K562 (cell line): ENCODE data around the gene NKAPL. TPM values are rescaled to one million over a fixed set of nuclear protein-coding genes. Genes with fewer than 3 reads are reported as not detected.
A peak's percentile ranks its signal among the peaks of the same experiment; 100 is the strongest.

ENCODE experiments used
- CREB1 ChIP-seq, 2 experiments: sonication (generic) in 1 of 2; formaldehyde crosslinking in 1 of 2; IDR thresholded peaks; 2 replicates each; pipeline versions ENCODE4 v1.6.1 to v1.8.0; 2012 to 2022; ENCODE audit warnings: inconsistent platforms in 1 of 2, mild to moderate bottlenecking in 1 of 2, missing genetic modification reagents in 1 of 2, moderate library complexity in 1 of 2
- MCM7 ChIP-seq, 2 experiments: fragments of 450-650 bp; IDR thresholded peaks; 2 replicates each; pipeline ENCODE4 v1.6.1; 2016 to 2018
- NEUROD1 ChIP-seq: fragments of 150-350 bp; IDR thresholded peaks from 2 replicates; pipeline ENCODE4 v1.6.1; 2014; ENCODE audit warnings: borderline replicate concordance, low read length, low read depth; ENCODE audit not compliant: partially characterized antibody
- PHF20 ChIP-seq: fragments of 450-650 bp; IDR thresholded peaks from 2 replicates; pipeline ENCODE4 v1.6.1; 2018; ENCODE audit not compliant: partially characterized antibody
- SMAD3 ChIP-seq: fragments of 450-650 bp; formaldehyde crosslinking; conservative IDR thresholded peaks from 2 replicates; pipeline ENCODE4 v1.4.0; 2020; ENCODE audit warnings: mild to moderate bottlenecking
- SP2 ChIP-seq: IDR thresholded peaks from 2 replicates; pipeline ENCODE4 v1.6.1; 2011; ENCODE audit warnings: mild to moderate bottlenecking, low read depth, low read length, moderate library complexity; ENCODE audit not compliant: poor library complexity, severe bottlenecking; ENCODE audit errors: extremely low read depth
- TSC22D4 ChIP-seq: fragments of 450-650 bp; IDR thresholded peaks from 2 replicates; pipeline ENCODE4 v1.6.1; 2016; ENCODE audit warnings: missing genetic modification characterization, missing biosample characterization, control low read depth
- YBX1 ChIP-seq: fragments of 450-650 bp; IDR thresholded peaks from 2 replicates; pipeline ENCODE4 v1.7.1; 2016; ENCODE audit warnings: mild to moderate bottlenecking
- ZC3H11A ChIP-seq: IDR thresholded peaks from 2 replicates; pipeline ENCODE4 v1.6.1; 2012; ENCODE audit warnings: low read depth, low read length, improper control_type of control experiment
- ZNF165 ChIP-seq: fragments of 250-450 bp; sonication (Bioruptor Pico); IDR thresholded peaks from 2 replicates; pipeline ENCODE4 v1.4.0; 2020; ENCODE audit warnings: borderline replicate concordance
- ZNF239 ChIP-seq: fragments of 250-450 bp; sonication (Bioruptor Pico); IDR thresholded peaks from 2 replicates; pipeline ENCODE4 v1.4.0; 2020; ENCODE audit warnings: mild to moderate bottlenecking
- ZNF3 ChIP-seq: fragments of 250-450 bp; sonication (Bioruptor Pico); IDR thresholded peaks from 2 replicates; pipeline ENCODE4 v1.5.0; 2021; ENCODE audit warnings: mild to moderate bottlenecking, moderate library complexity
- polyA plus RNA-seq, 8 experiments: library from polyadenylated mRNA; depleted of rRNA in 4 of 8; stranded (reverse) in 5 of 8; unstranded in 3 of 8; fragments of >200 nt; fragmentation: Nextera tagmentation in 2 of 8; fragmentation: Illumina TruSeq in 1 of 8; extraction: Ambion mirVana in 2 of 8; extraction: Trizol in 1 of 8; gene quantifications; 2 replicates each; pipeline versions ENCODE4 v1.2.1 to v1.2.3, GENCODE V29; 2011 to 2014; ENCODE audit warnings: inconsistent platforms in 1 of 8, missing spikeins in 1 of 8
- total RNA-seq, 7 experiments: library from RNA; depleted of rRNA in 6 of 7; stranded (reverse); fragments of >200 nt in 6 of 7; fragmentation: Illumina TruSeq in 2 of 7; extraction: Trizol in 2 of 7; gene quantifications; 2 replicates each; pipeline versions ENCODE4 v1.2.1 to v1.2.3, GENCODE V29; 2011 to 2021; ENCODE audit warnings: low replicate concordance in 1 of 7
- TF ChIP-seq, protein P1 (sequence below): fragments of 200-600 bp; sonication (generic); IDR thresholded peaks from one replicate; pipeline ENCODE4 v1.6.1; 2012; ENCODE audit warnings: mild to moderate bottlenecking, low read depth, low read length, inconsistent platforms
- TF ChIP-seq, protein P2 (sequence below): fragments of 250-450 bp; sonication (Bioruptor Pico); IDR thresholded peaks from 2 replicates; pipeline ENCODE4 v1.4.0; 2020; ENCODE audit warnings: mild to moderate bottlenecking, moderate library complexity, borderline replicate concordance

Gene NKAPL
- total and polyA plus RNA-seq, 9 of the 15 experiments (the other 6 are each of a cell fraction or from before 2014, with no cell fraction given): not detected

DNA sequence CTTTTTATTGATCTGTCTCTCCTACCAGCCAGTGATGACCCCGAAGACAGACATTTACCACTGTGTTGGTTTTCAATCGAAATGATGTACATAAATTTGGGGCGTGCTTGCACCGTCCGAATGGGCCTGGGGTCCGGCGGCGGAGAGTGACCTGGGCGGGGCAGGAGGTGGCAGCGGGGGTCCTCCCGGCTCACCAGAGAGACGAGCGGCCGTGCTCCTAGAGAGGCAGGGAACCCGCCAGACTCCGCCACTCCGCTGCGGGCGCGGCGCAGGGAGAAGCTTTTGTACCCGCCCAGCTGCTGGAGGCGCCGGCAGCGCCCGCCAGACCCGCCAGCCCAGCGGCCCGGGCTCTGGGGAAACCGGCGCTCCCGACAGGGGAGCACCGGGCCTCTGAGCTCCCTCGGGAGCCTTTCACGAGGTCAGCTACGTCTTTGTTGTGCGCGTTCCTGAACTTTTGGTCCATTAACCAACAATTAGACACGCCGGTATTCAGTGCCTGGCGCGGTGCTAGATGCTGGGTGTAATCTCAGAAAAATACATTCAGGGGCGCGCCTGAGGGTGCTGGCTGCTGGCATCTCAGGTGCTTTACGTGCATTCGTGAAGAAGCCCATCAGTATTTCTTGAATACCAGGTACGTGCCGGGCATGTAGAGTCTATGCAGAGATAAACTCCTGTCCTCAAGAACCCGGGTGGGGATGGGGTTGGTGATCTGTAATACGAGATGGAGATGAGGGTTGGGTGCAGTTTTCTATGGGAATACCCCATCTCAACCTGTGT lies 22.4 kb downstream of the NKAPL start, which contains the start of gene PGBD1 (continued):
- TF ChIP-seq, protein P1, sequence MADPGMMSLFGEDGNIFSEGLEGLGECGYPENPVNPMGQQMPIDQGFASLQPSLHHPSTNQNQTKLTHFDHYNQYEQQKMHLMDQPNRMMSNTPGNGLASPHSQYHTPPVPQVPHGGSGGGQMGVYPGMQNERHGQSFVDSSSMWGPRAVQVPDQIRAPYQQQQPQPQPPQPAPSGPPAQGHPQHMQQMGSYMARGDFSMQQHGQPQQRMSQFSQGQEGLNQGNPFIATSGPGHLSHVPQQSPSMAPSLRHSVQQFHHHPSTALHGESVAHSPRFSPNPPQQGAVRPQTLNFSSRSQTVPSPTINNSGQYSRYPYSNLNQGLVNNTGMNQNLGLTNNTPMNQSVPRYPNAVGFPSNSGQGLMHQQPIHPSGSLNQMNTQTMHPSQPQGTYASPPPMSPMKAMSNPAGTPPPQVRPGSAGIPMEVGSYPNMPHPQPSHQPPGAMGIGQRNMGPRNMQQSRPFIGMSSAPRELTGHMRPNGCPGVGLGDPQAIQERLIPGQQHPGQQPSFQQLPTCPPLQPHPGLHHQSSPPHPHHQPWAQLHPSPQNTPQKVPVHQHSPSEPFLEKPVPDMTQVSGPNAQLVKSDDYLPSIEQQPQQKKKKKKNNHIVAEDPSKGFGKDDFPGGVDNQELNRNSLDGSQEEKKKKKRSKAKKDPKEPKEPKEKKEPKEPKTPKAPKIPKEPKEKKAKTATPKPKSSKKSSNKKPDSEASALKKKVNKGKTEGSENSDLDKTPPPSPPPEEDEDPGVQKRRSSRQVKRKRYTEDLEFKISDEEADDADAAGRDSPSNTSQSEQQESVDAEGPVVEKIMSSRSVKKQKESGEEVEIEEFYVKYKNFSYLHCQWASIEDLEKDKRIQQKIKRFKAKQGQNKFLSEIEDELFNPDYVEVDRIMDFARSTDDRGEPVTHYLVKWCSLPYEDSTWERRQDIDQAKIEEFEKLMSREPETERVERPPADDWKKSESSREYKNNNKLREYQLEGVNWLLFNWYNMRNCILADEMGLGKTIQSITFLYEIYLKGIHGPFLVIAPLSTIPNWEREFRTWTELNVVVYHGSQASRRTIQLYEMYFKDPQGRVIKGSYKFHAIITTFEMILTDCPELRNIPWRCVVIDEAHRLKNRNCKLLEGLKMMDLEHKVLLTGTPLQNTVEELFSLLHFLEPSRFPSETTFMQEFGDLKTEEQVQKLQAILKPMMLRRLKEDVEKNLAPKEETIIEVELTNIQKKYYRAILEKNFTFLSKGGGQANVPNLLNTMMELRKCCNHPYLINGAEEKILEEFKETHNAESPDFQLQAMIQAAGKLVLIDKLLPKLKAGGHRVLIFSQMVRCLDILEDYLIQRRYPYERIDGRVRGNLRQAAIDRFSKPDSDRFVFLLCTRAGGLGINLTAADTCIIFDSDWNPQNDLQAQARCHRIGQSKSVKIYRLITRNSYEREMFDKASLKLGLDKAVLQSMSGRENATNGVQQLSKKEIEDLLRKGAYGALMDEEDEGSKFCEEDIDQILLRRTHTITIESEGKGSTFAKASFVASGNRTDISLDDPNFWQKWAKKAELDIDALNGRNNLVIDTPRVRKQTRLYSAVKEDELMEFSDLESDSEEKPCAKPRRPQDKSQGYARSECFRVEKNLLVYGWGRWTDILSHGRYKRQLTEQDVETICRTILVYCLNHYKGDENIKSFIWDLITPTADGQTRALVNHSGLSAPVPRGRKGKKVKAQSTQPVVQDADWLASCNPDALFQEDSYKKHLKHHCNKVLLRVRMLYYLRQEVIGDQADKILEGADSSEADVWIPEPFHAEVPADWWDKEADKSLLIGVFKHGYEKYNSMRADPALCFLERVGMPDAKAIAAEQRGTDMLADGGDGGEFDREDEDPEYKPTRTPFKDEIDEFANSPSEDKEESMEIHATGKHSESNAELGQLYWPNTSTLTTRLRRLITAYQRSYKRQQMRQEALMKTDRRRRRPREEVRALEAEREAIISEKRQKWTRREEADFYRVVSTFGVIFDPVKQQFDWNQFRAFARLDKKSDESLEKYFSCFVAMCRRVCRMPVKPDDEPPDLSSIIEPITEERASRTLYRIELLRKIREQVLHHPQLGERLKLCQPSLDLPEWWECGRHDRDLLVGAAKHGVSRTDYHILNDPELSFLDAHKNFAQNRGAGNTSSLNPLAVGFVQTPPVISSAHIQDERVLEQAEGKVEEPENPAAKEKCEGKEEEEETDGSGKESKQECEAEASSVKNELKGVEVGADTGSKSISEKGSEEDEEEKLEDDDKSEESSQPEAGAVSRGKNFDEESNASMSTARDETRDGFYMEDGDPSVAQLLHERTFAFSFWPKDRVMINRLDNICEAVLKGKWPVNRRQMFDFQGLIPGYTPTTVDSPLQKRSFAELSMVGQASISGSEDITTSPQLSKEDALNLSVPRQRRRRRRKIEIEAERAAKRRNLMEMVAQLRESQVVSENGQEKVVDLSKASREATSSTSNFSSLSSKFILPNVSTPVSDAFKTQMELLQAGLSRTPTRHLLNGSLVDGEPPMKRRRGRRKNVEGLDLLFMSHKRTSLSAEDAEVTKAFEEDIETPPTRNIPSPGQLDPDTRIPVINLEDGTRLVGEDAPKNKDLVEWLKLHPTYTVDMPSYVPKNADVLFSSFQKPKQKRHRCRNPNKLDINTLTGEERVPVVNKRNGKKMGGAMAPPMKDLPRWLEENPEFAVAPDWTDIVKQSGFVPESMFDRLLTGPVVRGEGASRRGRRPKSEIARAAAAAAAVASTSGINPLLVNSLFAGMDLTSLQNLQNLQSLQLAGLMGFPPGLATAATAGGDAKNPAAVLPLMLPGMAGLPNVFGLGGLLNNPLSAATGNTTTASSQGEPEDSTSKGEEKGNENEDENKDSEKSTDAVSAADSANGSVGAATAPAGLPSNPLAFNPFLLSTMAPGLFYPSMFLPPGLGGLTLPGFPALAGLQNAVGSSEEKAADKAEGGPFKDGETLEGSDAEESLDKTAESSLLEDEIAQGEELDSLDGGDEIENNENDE: no peak
- no peak for TF ChIP-seq SMAD3 (CRISPR knock-in tag)
- no peak for TF ChIP-seq CREB1 (IDR thresholded peaks at IDR 0.05)
- TF ChIP-seq CREB1 (CRISPR knock-in tag; IDR thresholded peaks at IDR 0.05): peak; percentile 43; the same call in 1 of the 2 replicates
- no peak for TF ChIP-seq ZNF165 (CRISPR knock-in tag)
- no peak for TF ChIP-seq TSC22D4 (tag)
- no peak for TF ChIP-seq ZC3H11A
- TF ChIP-seq SP2: peak; percentile 90
- TF ChIP-seq ZNF239 (CRISPR knock-in tag): no peak
- TF ChIP-seq MCM7 (IDR thresholded peaks at IDR 0.05): no peak
- TF ChIP-seq ZNF3 (CRISPR knock-in tag): no peak
- TF ChIP-seq PHF20: peak; percentile 70
- TF ChIP-seq NEUROD1: no peak
- TF ChIP-seq YBX1: no peak
- TF ChIP-seq, protein P2, sequence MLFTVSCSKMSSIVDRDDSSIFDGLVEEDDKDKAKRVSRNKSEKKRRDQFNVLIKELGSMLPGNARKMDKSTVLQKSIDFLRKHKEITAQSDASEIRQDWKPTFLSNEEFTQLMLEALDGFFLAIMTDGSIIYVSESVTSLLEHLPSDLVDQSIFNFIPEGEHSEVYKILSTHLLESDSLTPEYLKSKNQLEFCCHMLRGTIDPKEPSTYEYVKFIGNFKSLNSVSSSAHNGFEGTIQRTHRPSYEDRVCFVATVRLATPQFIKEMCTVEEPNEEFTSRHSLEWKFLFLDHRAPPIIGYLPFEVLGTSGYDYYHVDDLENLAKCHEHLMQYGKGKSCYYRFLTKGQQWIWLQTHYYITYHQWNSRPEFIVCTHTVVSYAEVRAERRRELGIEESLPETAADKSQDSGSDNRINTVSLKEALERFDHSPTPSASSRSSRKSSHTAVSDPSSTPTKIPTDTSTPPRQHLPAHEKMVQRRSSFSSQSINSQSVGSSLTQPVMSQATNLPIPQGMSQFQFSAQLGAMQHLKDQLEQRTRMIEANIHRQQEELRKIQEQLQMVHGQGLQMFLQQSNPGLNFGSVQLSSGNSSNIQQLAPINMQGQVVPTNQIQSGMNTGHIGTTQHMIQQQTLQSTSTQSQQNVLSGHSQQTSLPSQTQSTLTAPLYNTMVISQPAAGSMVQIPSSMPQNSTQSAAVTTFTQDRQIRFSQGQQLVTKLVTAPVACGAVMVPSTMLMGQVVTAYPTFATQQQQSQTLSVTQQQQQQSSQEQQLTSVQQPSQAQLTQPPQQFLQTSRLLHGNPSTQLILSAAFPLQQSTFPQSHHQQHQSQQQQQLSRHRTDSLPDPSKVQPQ (CRISPR knock-in tag): no peak
